HCT116 (cell line): Measurements from ENCODE around the gene MDM2. TPM values are rescaled to one million over a fixed set of nuclear protein-coding genes. Genes with fewer than 3 reads are reported as not detected.

Source experiments
- ATAC-seq: fragments of 200-7000 bp; cut with Tn5 transposase; 2 replicates; pipeline ENCODE4 v1.9.1; 2020; ENCODE audit warnings: mild to moderate bottlenecking, moderate library complexity
- BruUV-seq: library from RNA; stranded (reverse); fragments of 400-500 nt; replicated peaks from 2 replicates; lab custom pipeline; 2021; lab: Mats Ljungman, UMichigan
- CTCF ChIA-PET: fragments of 300-600 bp; sonication (Branson Sonifier 250); formaldehyde crosslinking; loops from one replicate; lab custom pipeline; 2021; ENCODE audit warnings: antibody characterized with exemption; lab: Charles Lee
- POLR2A ChIA-PET: fragments of 300-600, 350-600 bp; sonication (Branson Sonifier 250); formaldehyde crosslinking; loops from one replicate; lab custom pipeline; 2021; ENCODE audit warnings: antibody characterized with exemption; lab: Charles Lee
- RAD21 ChIA-PET, 2 experiments: fragments of 300-600 bp; sonication (Branson Sonifier 250); formaldehyde crosslinking; loops; one replicate each; lab custom pipeline; 2023; ENCODE audit warnings: low total read pairs in 2 of 2; ENCODE audit not compliant: uncharacterized antibody in 2 of 2, unreplicated experiment in 2 of 2, low non-redundant PET in 1 of 2; lab: Charles Lee
- DNase-seq: peaks from one replicate; pipeline ENCODE4 v3.0.0-alpha.2; 2010; ENCODE audit warnings: low read depth, low spot score
- H2AFZ ChIP-seq: fragments of 200-600 bp; shearing (Covaris generic), sonication (generic); 2 replicates; pipeline ENCODE4 v1.6.1; 2017; ENCODE audit warnings: low read depth, mixed run types, mixed read lengths, antibody characterized with exemption, low read length; ENCODE audit not compliant: poor library complexity, severe bottlenecking
- H3K27ac ChIP-seq: 2 replicates; pipeline ENCODE4 v1.5.1; 2012; ENCODE audit warnings: low read depth, low read length
- H3K27me3 ChIP-seq: fragments of 200-600 bp; sonication (generic); 2 replicates; pipeline ENCODE4 v1.6.1; 2016; ENCODE audit warnings: mixed run types, low read length, mixed read lengths; ENCODE audit not compliant: insufficient read depth
- H3K36me3 ChIP-seq, 2 experiments: fragments of 200-500 bp in 1 of 2; fragments of 200-600 bp in 1 of 2; sonication (Bioruptor generic) in 1 of 2; sonication (generic) in 1 of 2; 2 replicates each; pipeline versions ENCODE4 v1.5.1 to v1.6.1; 2014 to 2016; ENCODE audit warnings: low read length in 2 of 2, inconsistent platforms in 1 of 2, mixed read lengths in 1 of 2, mixed run types in 1 of 2; ENCODE audit not compliant: insufficient read depth in 2 of 2, control insufficient read depth in 1 of 2
- H3K4me1 ChIP-seq, 2 experiments: fragments of 200-600 bp in 1 of 2; sonication (generic) in 1 of 2; 2 replicates each; pipeline versions ENCODE4 v1.5.1 to v1.6.1; 2012 to 2017; ENCODE audit warnings: low read length in 2 of 2, inconsistent platforms in 1 of 2, mild to moderate bottlenecking in 1 of 2, mixed read lengths in 1 of 2, mixed run types in 1 of 2, moderate library complexity in 1 of 2; ENCODE audit not compliant: insufficient read depth in 2 of 2, control insufficient read depth in 1 of 2
- H3K4me2 ChIP-seq: fragments of 200-600 bp; sonication (generic); 2 replicates; pipeline ENCODE4 v1.6.1; 2017; ENCODE audit warnings: mixed run types, low read length, mixed read lengths
- H3K4me3 ChIP-seq, 2 experiments: fragments of 200-600 bp in 1 of 2; sonication (generic) in 1 of 2; replicated peaks in 1 of 2; 2 replicates each; pipeline ENCODE4 v1.5.1; 2011 to 2016; ENCODE audit warnings: low read length in 2 of 2, control low read depth in 1 of 2, low read depth in 1 of 2, mild to moderate bottlenecking in 1 of 2, mixed read lengths in 1 of 2, mixed run types in 1 of 2
- H3K79me2 ChIP-seq: fragments of 200-600 bp; sonication (generic); 2 replicates; pipeline ENCODE4 v1.6.1; 2017; ENCODE audit warnings: mild to moderate bottlenecking, mixed run types, low read length, moderate library complexity, mixed read lengths; ENCODE audit not compliant: insufficient read depth
- H3K9ac ChIP-seq: fragments of 200-600 bp; sonication (generic); 2 replicates; pipeline ENCODE4 v1.6.1; 2016; ENCODE audit warnings: low read length, mixed read lengths
- H3K9me2 ChIP-seq: fragments of 200-600 bp; sonication (generic), shearing (Covaris generic); 2 replicates; pipeline ENCODE4 v1.6.1; 2017; ENCODE audit warnings: mixed run types, mild to moderate bottlenecking, moderate library complexity; ENCODE audit not compliant: insufficient read depth
- H3K9me3 ChIP-seq, 2 experiments: fragments of 200-500 bp in 1 of 2; fragments of 200-600 bp in 1 of 2; sonication (Bioruptor generic) in 1 of 2; sonication (generic) in 1 of 2; 2 replicates each; pipeline ENCODE4 v1.6.1; 2014 to 2017; ENCODE audit warnings: low read length in 2 of 2, mixed read lengths in 2 of 2, inconsistent platforms in 1 of 2, low read depth in 1 of 2, mild to moderate bottlenecking in 1 of 2, mixed run types in 1 of 2, moderate library complexity in 1 of 2; ENCODE audit not compliant: control insufficient read depth in 1 of 2, insufficient read depth in 1 of 2
- H4K20me1 ChIP-seq: fragments of 200-600 bp; sonication (generic), shearing (Covaris generic); 2 replicates; pipeline ENCODE4 v1.6.1; 2017; ENCODE audit warnings: mixed run types, mild to moderate bottlenecking, moderate library complexity; ENCODE audit not compliant: insufficient read depth
- ATF3 ChIP-seq: IDR thresholded peaks from 2 replicates; pipeline ENCODE4 v1.6.1; 2012
- CTCF ChIP-seq, 3 experiments: fragments of 200-600 bp in 1 of 3; sonication (generic) in 1 of 3; IDR thresholded peaks in 2 of 3; conservative IDR thresholded peaks in 1 of 3; 2 replicates each; pipeline ENCODE4 v1.5.1; 2012 to 2017; ENCODE audit warnings: low read depth in 2 of 3, low read length in 2 of 3, antibody characterized with exemption in 1 of 3, borderline replicate concordance in 1 of 3, control low read depth in 1 of 3, mild to moderate bottlenecking in 1 of 3, mixed read lengths in 1 of 3, mixed run types in 1 of 3, moderate library complexity in 1 of 3; ENCODE audit not compliant: insufficient read depth in 1 of 3
- EGR1 ChIP-seq: IDR thresholded peaks from 2 replicates; pipeline ENCODE4 v1.6.1; 2012; ENCODE audit warnings: low read depth
- EZH2 ChIP-seq: fragments of 200-600 bp; sonication (generic); IDR thresholded peaks from 2 replicates; pipeline ENCODE4 v1.6.1; 2017; ENCODE audit warnings: antibody characterized with exemption, mixed run types
- EZH2phosphoT487 ChIP-seq: fragments of 200-600 bp; IDR thresholded peaks from 2 replicates; pipeline ENCODE4 v1.6.1; 2018; ENCODE audit warnings: antibody characterized with exemption, borderline replicate concordance
- FOSL1 ChIP-seq: IDR thresholded peaks from 2 replicates; pipeline ENCODE4 v1.6.1; 2012; ENCODE audit warnings: low read depth
- JUND ChIP-seq: IDR thresholded peaks from 2 replicates; pipeline ENCODE4 v1.6.1; 2012
- MAX ChIP-seq: IDR thresholded peaks from 2 replicates; pipeline ENCODE4 v1.6.1; 2012
- POLR2A ChIP-seq: IDR thresholded peaks from 2 replicates; pipeline ENCODE4 v1.7.0; 2011; ENCODE audit warnings: borderline replicate concordance; ENCODE audit not compliant: insufficient read depth, insufficient read length; ENCODE audit errors: extremely low read depth
- RAD21 ChIP-seq: IDR thresholded peaks from 2 replicates; pipeline ENCODE4 v1.6.1; 2012; ENCODE audit warnings: low read depth, mild to moderate bottlenecking
- REST ChIP-seq: IDR thresholded peaks from 2 replicates; pipeline ENCODE4 v1.6.1; 2012; ENCODE audit warnings: low read depth
- SP1 ChIP-seq: IDR thresholded peaks from 2 replicates; pipeline ENCODE4 v1.6.1; 2012; ENCODE audit warnings: low read depth
- SRF ChIP-seq: IDR thresholded peaks from 2 replicates; pipeline ENCODE4 v1.6.1; 2012; ENCODE audit warnings: low read depth
- TCF7L2 ChIP-seq: IDR thresholded peaks from 2 replicates; pipeline ENCODE4 v1.7.0; 2011; ENCODE audit warnings: borderline replicate concordance, inconsistent platforms; ENCODE audit not compliant: insufficient read depth, insufficient read length; ENCODE audit errors: extremely low read depth
- YY1 ChIP-seq: IDR thresholded peaks from 2 replicates; pipeline ENCODE4 v1.6.1; 2011; ENCODE audit warnings: low read length, low read depth, moderate library complexity, mild to moderate bottlenecking; ENCODE audit not compliant: insufficient replicate concordance; ENCODE audit errors: extremely low read depth
- ZBTB33 ChIP-seq: IDR thresholded peaks from 2 replicates; pipeline ENCODE4 v1.6.1; 2011; ENCODE audit warnings: mild to moderate bottlenecking, low read length, moderate library complexity; ENCODE audit not compliant: insufficient replicate concordance; ENCODE audit errors: extremely low read depth
- ZFX ChIP-seq: fragments of 450-650 bp; IDR thresholded peaks from 2 replicates; pipeline ENCODE4 v1.6.1; 2017
- ZNF274 ChIP-seq: fragments of 200-500 bp; sonication (Bioruptor generic); IDR thresholded peaks from 2 replicates; pipeline ENCODE4 v1.6.1; 2014; ENCODE audit warnings: mild to moderate bottlenecking, low read depth, low read length, inconsistent platforms
- intact Hi-C: fragments of 100-400 bp; cut with micrococcal nuclease; formaldehyde crosslinking; loops from 2 replicates; pipeline ENCODE4 v1.10.0; 2022
- total RNA-seq: library from RNA; stranded (reverse); gene quantifications from one replicate; pipeline ENCODE4 v1.2.1, GENCODE V29; 2021; ENCODE audit not compliant: unreplicated experiment

The MDM2 gene
- total RNA-seq, 1 experiment from 2014 or later: 170 TPM

GRCh38 chr12:68827895-68828671 is 20.1 kb downstream of the MDM2 start:
- no peak for TF ChIP-seq ZBTB33
- no peak for TF ChIP-seq RAD21
- no peak for TF ChIP-seq JUND
- TF ChIP-seq REST: no peak
- no peak for TF ChIP-seq EZH2
- no peak for TF ChIP-seq EGR1
- no peak for TF ChIP-seq FOSL1
- TF ChIP-seq POLR2A: no peak
- TF ChIP-seq ATF3: no peak
- TF ChIP-seq ZNF274: no peak
- TF ChIP-seq TCF7L2: no peak
- TF ChIP-seq YY1: no peak
- no peak for TF ChIP-seq SP1
- no peak for TF ChIP-seq CTCF (IDR thresholded peaks at IDR 0.05 in 2 of 3, conservative IDR thresholded peaks at IDR 0.05 in 1 of 3; ENCODE audit: borderline replicate concordance in 1 of 3, insufficient read depth in 1 of 3, low read depth in 2 of 3, low read length in 2 of 3)
- TF ChIP-seq ZFX: no peak
- TF ChIP-seq EZH2phosphoT487: no peak
- no peak for TF ChIP-seq MAX
- TF ChIP-seq SRF: no peak
- DNase-seq: no peak
- peaks cover 54 to 57% of the 10 kb centered on the region in 2 experiments for H3K36me3 ChIP-seq
- ChIA-PET RAD21 (no interaction called here), CTCF (interaction anchor here (0.7 kb wide), 1 partner anchor 9 kb away, joined by 3 read pairs; no protein-coding TSS in a partner anchor), POLR2A (no interaction called here)
- H2AFZ ChIP-seq: no peak overlapping the region
- BruUV-seq: no TSS peak
- no peaks in the 10 kb centered on the region for H3K9me2 ChIP-seq
- H3K27me3 ChIP-seq: no peaks in the 10 kb centered on the region
- H3K9me3 ChIP-seq: no peaks in the 10 kb centered on the region
- ATAC-seq: no peak
- H3K4me3 ChIP-seq: no peak overlapping the region
- peaks cover 13% of the 10 kb centered on the region; the same call in 1 of the 2 replicates for H4K20me1 ChIP-seq
- H3K27ac ChIP-seq: no peak overlapping the region
- intact Hi-C loops: no loop called here
- H3K9ac ChIP-seq: no peak overlapping the region
- H3K4me2 ChIP-seq: no peak overlapping the region
- H3K4me1 ChIP-seq: no peaks in the 10 kb centered on the region
- H3K79me2 ChIP-seq: peaks cover 66% of the 10 kb centered on the region
